Neural progenitor cell (in vitro differentiated cells): ENCODE data around the gene RTP3. TPM values are rescaled to one million over a fixed set of nuclear protein-coding genes. Genes with fewer than 3 reads are reported as not detected.

ENCODE experiments used
- DNase-seq: peaks from one replicate; pipeline ENCODE4 v3.0.0-alpha.2; 2016; ENCODE audit warnings: low spot score
- H2AFZ ChIP-seq: fragments of 200-600 bp; sonication (generic); replicated peaks from 2 replicates; pipeline ENCODE4 v1.6.1; 2016; ENCODE audit warnings: antibody characterized with exemption
- H3F3A ChIP-seq: fragments of 200-600 bp; sonication (generic); 2 replicates; pipeline ENCODE4 v1.6.1; 2016; ENCODE audit warnings: antibody characterized with exemption, low read depth
- H3K27ac ChIP-seq: fragments of 200-600 bp; sonication (generic); 2 replicates; pipeline ENCODE4 v1.5.1; 2016; ENCODE audit warnings: mild to moderate bottlenecking
- H3K27me3 ChIP-seq: fragments of 200-600 bp; sonication (generic); 2 replicates; pipeline ENCODE4 v1.6.1; 2016; ENCODE audit warnings: mild to moderate bottlenecking, moderate library complexity
- H3K36me3 ChIP-seq: fragments of 200-600 bp; sonication (generic); 2 replicates; pipeline ENCODE4 v1.5.1; 2016
- H3K4me1 ChIP-seq: fragments of 200-600 bp; sonication (generic); 2 replicates; pipeline ENCODE4 v1.6.1; 2016; ENCODE audit warnings: mixed run types
- H3K4me2 ChIP-seq: fragments of 200-600 bp; sonication (generic); 2 replicates; pipeline ENCODE4 v1.6.1; 2016
- H3K4me3 ChIP-seq: fragments of 200-600 bp; sonication (generic); 2 replicates; pipeline ENCODE4 v1.5.1; 2016
- H3K79me2 ChIP-seq: fragments of 200-600 bp; sonication (generic); 2 replicates; pipeline ENCODE4 v1.6.1; 2016; ENCODE audit warnings: low read depth
- H3K9ac ChIP-seq: fragments of 200-600 bp; sonication (generic); 2 replicates; pipeline ENCODE4 v1.6.1; 2016
- H3K9me3 ChIP-seq: fragments of 200-600 bp; sonication (generic); 2 replicates; pipeline ENCODE4 v1.5.1; 2016; ENCODE audit warnings: low read depth
- H4K20me1 ChIP-seq: fragments of 200-600 bp; sonication (generic); 2 replicates; pipeline ENCODE4 v1.6.1; 2016; ENCODE audit warnings: low read depth
- H3K27ac Mint-ChIP-seq: 3 replicates; pipeline ENCODE4 v1.8.0; 2021; ENCODE audit warnings: mixed read lengths
- H3K27me3 Mint-ChIP-seq: 2 replicates; pipeline ENCODE4 v1.8.0; 2022; ENCODE audit warnings: low read depth, mild to moderate bottlenecking, inconsistent platforms, moderate library complexity, mixed read lengths; ENCODE audit not compliant: insufficient read depth
- H3K36me3 Mint-ChIP-seq: 3 replicates; pipeline ENCODE4 v1.8.0; 2021; ENCODE audit warnings: mixed read lengths
- H3K4me1 Mint-ChIP-seq: 3 replicates; pipeline ENCODE4 v1.8.0; 2021; ENCODE audit warnings: mixed read lengths
- H3K4me3 Mint-ChIP-seq: 3 replicates; pipeline ENCODE4 v1.8.0; 2021; ENCODE audit warnings: mild to moderate bottlenecking, moderate library complexity, mixed read lengths
- H3K9me3 Mint-ChIP-seq: 3 replicates; pipeline ENCODE4 v1.8.0; 2020; ENCODE audit warnings: mixed read lengths
- CTCF ChIP-seq: fragments of 200-600 bp; sonication (generic); IDR thresholded peaks from 2 replicates; pipeline ENCODE4 v1.5.1; 2017; ENCODE audit warnings: antibody characterized with exemption, mild to moderate bottlenecking
- EZH2 ChIP-seq: fragments of 200-600 bp; sonication (generic); IDR thresholded peaks from 2 replicates; pipeline ENCODE4 v1.6.1; 2017; ENCODE audit warnings: antibody characterized with exemption, mild to moderate bottlenecking, moderate library complexity
- EZH2phosphoT487 ChIP-seq: fragments of 200-600 bp; sonication (generic); IDR thresholded peaks from 2 replicates; pipeline ENCODE4 v1.6.1; 2017; ENCODE audit warnings: antibody characterized with exemption
- total RNA-seq: library from RNA; depleted of rRNA; stranded (reverse); fragments of >200 nt; gene quantifications from 2 replicates; pipeline ENCODE4 v1.2.3, GENCODE V29; 2015; ENCODE audit warnings: low replicate concordance

Gene RTP3
- total RNA-seq, 1 donor from 2014 or later, result not detected

GRCh38 chr3:46466871-46467403, 30.8 kb upstream of the RTP3 start:
- no peaks in the 10 kb centered on the region for H3K36me3 ChIP-seq
- H3K27ac ChIP-seq, result no peak overlapping the region
- H3K9ac ChIP-seq, result no peak overlapping the region
- H3K79me2 ChIP-seq, result no peaks in the 10 kb centered on the region
- H3K4me1 ChIP-seq, result no peaks in the 10 kb centered on the region
- H3K4me1 Mint-ChIP-seq, result no peaks in the 10 kb centered on the region
- no peak overlapping the region for H3K4me3 ChIP-seq
- H3K27me3 ChIP-seq, result peaks cover 4% of the 10 kb centered on the region
- H3F3A ChIP-seq, result no peaks in the 10 kb centered on the region
- no peak for DNase-seq
- H3K36me3 Mint-ChIP-seq, result no peaks in the 10 kb centered on the region
- H3K9me3 ChIP-seq, result no peaks in the 10 kb centered on the region
- H4K20me1 ChIP-seq, result no peaks in the 10 kb centered on the region
- no peak for TF ChIP-seq CTCF
- H3K4me3 Mint-ChIP-seq, result no peak overlapping the region
- H2AFZ ChIP-seq, result no peak overlapping the region
- H3K27ac Mint-ChIP-seq, result no peak overlapping the region
- no peak overlapping the region for H3K4me2 ChIP-seq
- peaks cover 8% of the 10 kb centered on the region for H3K27me3 Mint-ChIP-seq
- H3K9me3 Mint-ChIP-seq, result no peaks in the 10 kb centered on the region

GRCh38 chr3:46467562-46467961, 30.2 kb upstream of the RTP3 start:
- TF ChIP-seq EZH2phosphoT487, result no peak
- no peak overlapping the region for H3K27ac ChIP-seq
- no peaks in the 10 kb centered on the region for H3F3A ChIP-seq
- no peak overlapping the region for H2AFZ ChIP-seq
- H3K9me3 ChIP-seq, result no peaks in the 10 kb centered on the region
- H3K27ac Mint-ChIP-seq, result no peak overlapping the region
- H3K4me1 ChIP-seq, result no peaks in the 10 kb centered on the region
- H3K4me2 ChIP-seq, result no peak overlapping the region
- H3K36me3 ChIP-seq, result no peaks in the 10 kb centered on the region
- H3K4me3 Mint-ChIP-seq, result no peak overlapping the region
- H3K9me3 Mint-ChIP-seq, result no peaks in the 10 kb centered on the region
- no peaks in the 10 kb centered on the region for H4K20me1 ChIP-seq
- H3K4me1 Mint-ChIP-seq, result no peaks in the 10 kb centered on the region
- H3K36me3 Mint-ChIP-seq, result no peaks in the 10 kb centered on the region
- H3K9ac ChIP-seq, result no peak overlapping the region
- no peak overlapping the region for H3K4me3 ChIP-seq
- peaks cover 4% of the 10 kb centered on the region for H3K27me3 ChIP-seq
- no peak for DNase-seq
- peaks cover 4% of the 10 kb centered on the region for H3K27me3 Mint-ChIP-seq
- H3K79me2 ChIP-seq, result no peaks in the 10 kb centered on the region

GRCh38 chr3:46468753-46469600, 28.8 kb upstream of the RTP3 start:
- no peaks in the 10 kb centered on the region for H3K9me3 ChIP-seq
- H3K27me3 ChIP-seq, result peaks cover 4% of the 10 kb centered on the region
- H3K36me3 ChIP-seq, result no peaks in the 10 kb centered on the region
- Mint-ChIP-seq H3K36me3 (no peaks in the 10 kb centered on the region), H3K4me3 (no peak overlapping the region), H3K9me3 (no peaks in the 10 kb centered on the region), H3K4me1 (no peaks in the 10 kb centered on the region), H3K27ac (no peak overlapping the region), H3K27me3 (peaks cover under 1% of the 10 kb centered on the region)
- no peaks in the 10 kb centered on the region for H3F3A ChIP-seq
- TF ChIP-seq EZH2phosphoT487 (no peak), EZH2 (no peak)
- no peaks in the 10 kb centered on the region for H3K4me1 ChIP-seq
- no peak for DNase-seq
- no peak overlapping the region for H3K4me2 ChIP-seq
- no peak overlapping the region for H3K4me3 ChIP-seq
- no peaks in the 10 kb centered on the region for H4K20me1 ChIP-seq
- no peaks in the 10 kb centered on the region for H3K79me2 ChIP-seq
- H3K9ac ChIP-seq, result no peak overlapping the region
- H3K27ac ChIP-seq, result no peak overlapping the region
- no peak overlapping the region for H2AFZ ChIP-seq

GRCh38 chr3:46469680-46470357, 28.0 kb upstream of the RTP3 start:
- Histone ChIP-seq H3K27me3 (peaks cover 4% of the 10 kb centered on the region), H3K36me3 (no peaks in the 10 kb centered on the region), H3K4me3 (no peak overlapping the region), H3K4me1 (no peaks in the 10 kb centered on the region), H3K79me2 (no peaks in the 10 kb centered on the region), H4K20me1 (no peaks in the 10 kb centered on the region), H3K4me2 (no peak overlapping the region), H2AFZ (no peak overlapping the region), H3K27ac (no peak overlapping the region), H3K9ac (no peak overlapping the region), H3F3A (no peaks in the 10 kb centered on the region), H3K9me3 (no peaks in the 10 kb centered on the region)
- DNase-seq, result no peak
- Mint-ChIP-seq H3K36me3 (no peaks in the 10 kb centered on the region), H3K27me3 (peaks cover 1% of the 10 kb centered on the region), H3K4me3 (no peak overlapping the region), H3K27ac (no peak overlapping the region), H3K4me1 (no peaks in the 10 kb centered on the region), H3K9me3 (peaks cover 8% of the 10 kb centered on the region)
- TF ChIP-seq CTCF (no peak), EZH2 (no peak), EZH2phosphoT487 (no peak)
